Measurements from ENCODE around the gene WBP2. TPM values are rescaled to one million over a fixed set of nuclear protein-coding genes. Genes with fewer than 3 reads are reported as not detected.

Gene WBP2
- total and polyA plus RNA-seq, 2 of the 13 experiments (the other 11 are each of a cell fraction or from before 2014, with no cell fraction given) = 29.2 to 29.5 TPM

DNA sequence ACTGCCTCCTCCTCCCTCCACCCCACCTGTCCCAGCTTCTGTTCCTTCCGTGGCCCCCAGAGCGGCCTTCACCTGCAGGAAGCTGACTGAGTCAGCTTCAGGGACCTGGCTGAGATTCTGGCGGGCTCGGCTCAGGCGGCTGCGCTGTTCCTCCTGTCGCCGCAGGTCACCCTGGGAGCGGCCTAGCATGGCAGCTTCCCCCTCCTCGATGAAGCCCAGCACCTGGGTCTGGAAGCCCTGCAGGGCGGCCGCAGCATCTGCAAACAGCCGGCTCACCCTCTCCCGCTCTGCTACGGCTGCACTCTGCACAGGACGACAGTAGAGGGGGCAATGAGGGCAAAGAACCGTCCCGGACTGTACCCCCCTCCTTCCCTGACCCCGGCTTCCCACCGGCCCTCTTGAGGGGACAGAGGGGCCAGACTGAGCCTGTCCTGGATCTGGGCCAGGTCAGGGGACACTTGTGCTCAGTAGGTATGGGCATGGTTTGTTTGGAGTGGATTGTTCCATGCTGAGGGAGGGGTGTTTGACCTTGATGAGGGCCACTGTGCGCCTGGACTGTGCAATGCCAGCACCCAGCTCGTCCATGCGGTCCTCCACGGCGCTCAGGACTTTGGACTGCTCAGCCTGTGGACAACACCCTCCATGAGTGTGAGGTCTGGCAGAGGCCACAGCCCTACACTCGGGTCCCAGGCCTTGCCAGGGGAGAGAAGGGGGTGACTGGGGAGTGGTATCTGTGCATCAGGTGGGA lies 21.2 kb upstream of the WBP2 start (continued):
- TF ChIP-seq TOPORS (CRISPR knock-in tag; IDR thresholded peaks at IDR 0.05) = peak; percentile 84; the same call in 1 of the 2 replicates
- peak; percentile 82 for TF ChIP-seq ZNF747 (CRISPR knock-in tag; IDR thresholded peaks at IDR 0.05; ENCODE audit: borderline replicate concordance)
- 0 out of 2 replicates have a peak, but pooled peaks have one; percentile 6 for TF ChIP-seq RELA (CRISPR knock-in tag; IDR thresholded peaks at IDR 0.05)
- TF ChIP-seq ZNF160 (CRISPR knock-in tag; IDR thresholded peaks at IDR 0.05) = peak; percentile 54
- peak; percentile 73 for TF ChIP-seq KLF6 (CRISPR knock-in tag; IDR thresholded peaks at IDR 0.05)
- no peak; the same call in 1 of the 2 replicates for TF ChIP-seq ZNF841 (CRISPR knock-in tag; IDR thresholded peaks at IDR 0.05; ENCODE audit: borderline replicate concordance)
- TF ChIP-seq FOSL1 (CRISPR knock-in tag; IDR thresholded peaks at IDR 0.05; ENCODE audit: borderline replicate concordance) = peak; percentile 7; the same call in 1 of the 2 replicates
- TF ChIP-seq, protein P1, sequence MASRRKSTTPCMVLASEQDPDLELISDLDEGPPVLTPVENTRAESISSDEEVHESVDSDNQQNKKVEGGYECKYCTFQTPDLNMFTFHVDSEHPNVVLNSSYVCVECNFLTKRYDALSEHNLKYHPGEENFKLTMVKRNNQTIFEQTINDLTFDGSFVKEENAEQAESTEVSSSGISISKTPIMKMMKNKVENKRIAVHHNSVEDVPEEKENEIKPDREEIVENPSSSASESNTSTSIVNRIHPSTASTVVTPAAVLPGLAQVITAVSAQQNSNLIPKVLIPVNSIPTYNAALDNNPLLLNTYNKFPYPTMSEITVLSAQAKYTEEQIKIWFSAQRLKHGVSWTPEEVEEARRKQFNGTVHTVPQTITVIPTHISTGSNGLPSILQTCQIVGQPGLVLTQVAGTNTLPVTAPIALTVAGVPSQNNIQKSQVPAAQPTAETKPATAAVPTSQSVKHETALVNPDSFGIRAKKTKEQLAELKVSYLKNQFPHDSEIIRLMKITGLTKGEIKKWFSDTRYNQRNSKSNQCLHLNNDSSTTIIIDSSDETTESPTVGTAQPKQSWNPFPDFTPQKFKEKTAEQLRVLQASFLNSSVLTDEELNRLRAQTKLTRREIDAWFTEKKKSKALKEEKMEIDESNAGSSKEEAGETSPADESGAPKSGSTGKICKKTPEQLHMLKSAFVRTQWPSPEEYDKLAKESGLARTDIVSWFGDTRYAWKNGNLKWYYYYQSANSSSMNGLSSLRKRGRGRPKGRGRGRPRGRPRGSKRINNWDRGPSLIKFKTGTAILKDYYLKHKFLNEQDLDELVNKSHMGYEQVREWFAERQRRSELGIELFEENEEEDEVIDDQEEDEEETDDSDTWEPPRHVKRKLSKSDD (CRISPR knock-in tag; IDR thresholded peaks at IDR 0.05; ENCODE audit: low read depth) = peak; percentile 97
- TF ChIP-seq TEAD3 (CRISPR knock-in tag; optimal IDR thresholded peaks at IDR 0.05; ENCODE audit: borderline replicate concordance) = peak; percentile 86
- TF ChIP-seq, protein P2, sequence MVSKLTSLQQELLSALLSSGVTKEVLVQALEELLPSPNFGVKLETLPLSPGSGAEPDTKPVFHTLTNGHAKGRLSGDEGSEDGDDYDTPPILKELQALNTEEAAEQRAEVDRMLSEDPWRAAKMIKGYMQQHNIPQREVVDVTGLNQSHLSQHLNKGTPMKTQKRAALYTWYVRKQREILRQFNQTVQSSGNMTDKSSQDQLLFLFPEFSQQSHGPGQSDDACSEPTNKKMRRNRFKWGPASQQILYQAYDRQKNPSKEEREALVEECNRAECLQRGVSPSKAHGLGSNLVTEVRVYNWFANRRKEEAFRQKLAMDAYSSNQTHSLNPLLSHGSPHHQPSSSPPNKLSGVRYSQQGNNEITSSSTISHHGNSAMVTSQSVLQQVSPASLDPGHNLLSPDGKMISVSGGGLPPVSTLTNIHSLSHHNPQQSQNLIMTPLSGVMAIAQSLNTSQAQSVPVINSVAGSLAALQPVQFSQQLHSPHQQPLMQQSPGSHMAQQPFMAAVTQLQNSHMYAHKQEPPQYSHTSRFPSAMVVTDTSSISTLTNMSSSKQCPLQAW (CRISPR knock-in tag; IDR thresholded peaks at IDR 0.05) = peak; percentile 97
- TF ChIP-seq, protein P3, sequence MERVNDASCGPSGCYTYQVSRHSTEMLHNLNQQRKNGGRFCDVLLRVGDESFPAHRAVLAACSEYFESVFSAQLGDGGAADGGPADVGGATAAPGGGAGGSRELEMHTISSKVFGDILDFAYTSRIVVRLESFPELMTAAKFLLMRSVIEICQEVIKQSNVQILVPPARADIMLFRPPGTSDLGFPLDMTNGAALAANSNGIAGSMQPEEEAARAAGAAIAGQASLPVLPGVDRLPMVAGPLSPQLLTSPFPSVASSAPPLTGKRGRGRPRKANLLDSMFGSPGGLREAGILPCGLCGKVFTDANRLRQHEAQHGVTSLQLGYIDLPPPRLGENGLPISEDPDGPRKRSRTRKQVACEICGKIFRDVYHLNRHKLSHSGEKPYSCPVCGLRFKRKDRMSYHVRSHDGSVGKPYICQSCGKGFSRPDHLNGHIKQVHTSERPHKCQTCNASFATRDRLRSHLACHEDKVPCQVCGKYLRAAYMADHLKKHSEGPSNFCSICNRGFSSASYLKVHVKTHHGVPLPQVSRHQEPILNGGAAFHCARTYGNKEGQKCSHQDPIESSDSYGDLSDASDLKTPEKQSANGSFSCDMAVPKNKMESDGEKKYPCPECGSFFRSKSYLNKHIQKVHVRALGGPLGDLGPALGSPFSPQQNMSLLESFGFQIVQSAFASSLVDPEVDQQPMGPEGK (CRISPR knock-in tag; IDR thresholded peaks at IDR 0.05) = peak; percentile 96
- TF ChIP-seq, protein P4, sequence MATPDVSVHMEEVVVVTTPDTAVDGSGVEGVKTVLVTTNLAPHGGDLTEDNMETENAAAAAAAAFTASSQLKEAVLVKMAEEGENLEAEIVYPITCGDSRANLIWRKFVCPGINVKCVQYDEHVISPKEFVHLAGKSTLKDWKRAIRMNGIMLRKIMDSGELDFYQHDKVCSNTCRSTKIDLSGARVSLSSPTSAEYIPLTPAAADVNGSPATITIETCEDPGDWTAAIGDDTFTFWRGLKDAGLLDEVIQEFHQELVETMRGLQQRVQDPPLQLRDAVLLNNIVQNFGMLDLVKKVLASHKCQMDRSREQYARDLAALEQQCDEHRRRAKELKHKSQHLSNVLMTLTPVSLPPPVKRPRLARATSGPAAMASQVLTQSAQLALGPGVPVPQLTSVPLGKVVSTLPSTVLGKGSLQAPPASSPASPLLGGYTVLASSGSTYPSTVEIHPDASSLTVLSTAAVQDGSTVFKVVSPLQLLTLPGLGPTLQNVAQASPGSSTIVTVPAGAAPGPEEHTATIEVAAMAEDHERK (CRISPR knock-in tag; IDR thresholded peaks at IDR 0.05; ENCODE audit: low read depth) = no peak
- TF ChIP-seq FOXK2 (IDR thresholded peaks at IDR 0.05) = peak; percentile 92
- TF ChIP-seq, protein P5, sequence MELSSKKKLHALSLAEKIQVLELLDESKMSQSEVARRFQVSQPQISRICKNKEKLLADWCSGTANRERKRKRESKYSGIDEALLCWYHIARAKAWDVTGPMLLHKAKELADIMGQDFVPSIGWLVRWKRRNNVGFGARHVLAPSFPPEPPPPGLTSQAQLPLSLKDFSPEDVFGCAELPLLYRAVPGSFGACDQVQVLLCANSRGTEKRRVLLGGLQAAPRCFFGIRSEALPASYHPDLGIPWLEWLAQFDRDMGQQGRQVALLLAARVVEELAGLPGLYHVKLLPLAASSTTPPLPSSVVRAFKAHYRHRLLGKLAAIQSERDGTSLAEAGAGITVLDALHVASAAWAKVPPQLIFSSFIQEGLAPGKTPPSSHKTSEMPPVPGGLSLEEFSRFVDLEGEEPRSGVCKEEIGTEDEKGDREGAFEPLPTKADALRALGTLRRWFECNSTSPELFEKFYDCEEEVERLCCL (CRISPR knock-in tag; IDR thresholded peaks at IDR 0.05; ENCODE audit: borderline replicate concordance) = no peak; the same call in 1 of the 2 replicates
- no peak for TF ChIP-seq CENPX (CRISPR knock-in tag; IDR thresholded peaks at IDR 0.05)
- TF ChIP-seq, protein P6, sequence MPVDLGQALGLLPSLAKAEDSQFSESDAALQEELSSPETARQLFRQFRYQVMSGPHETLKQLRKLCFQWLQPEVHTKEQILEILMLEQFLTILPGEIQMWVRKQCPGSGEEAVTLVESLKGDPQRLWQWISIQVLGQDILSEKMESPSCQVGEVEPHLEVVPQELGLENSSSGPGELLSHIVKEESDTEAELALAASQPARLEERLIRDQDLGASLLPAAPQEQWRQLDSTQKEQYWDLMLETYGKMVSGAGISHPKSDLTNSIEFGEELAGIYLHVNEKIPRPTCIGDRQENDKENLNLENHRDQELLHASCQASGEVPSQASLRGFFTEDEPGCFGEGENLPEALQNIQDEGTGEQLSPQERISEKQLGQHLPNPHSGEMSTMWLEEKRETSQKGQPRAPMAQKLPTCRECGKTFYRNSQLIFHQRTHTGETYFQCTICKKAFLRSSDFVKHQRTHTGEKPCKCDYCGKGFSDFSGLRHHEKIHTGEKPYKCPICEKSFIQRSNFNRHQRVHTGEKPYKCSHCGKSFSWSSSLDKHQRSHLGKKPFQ (CRISPR knock-in tag; IDR thresholded peaks at IDR 0.05; ENCODE audit: insufficient replicate concordance) = peak; percentile 97
- TF ChIP-seq ZNF567 (CRISPR knock-in tag; IDR thresholded peaks at IDR 0.05; ENCODE audit: borderline replicate concordance) = no peak
- peak; percentile 78 for TF ChIP-seq ZFP1 (CRISPR knock-in tag; IDR thresholded peaks at IDR 0.05)

Measured in HepG2 (cell line).